Ovary (tissue), 9 donors: ENCODE results near the gene TMEM270. TPM values are rescaled to one million over a fixed set of nuclear protein-coding genes. Genes with fewer than 3 reads are reported as not detected.

Experiments
- DNase-seq, 5 donors: peaks; one replicate each; pipeline ENCODE4 v3.0.0-alpha.2; 2019 to 2020
- H3K27ac ChIP-seq, 2 donors: fragments of 200-600 bp; one replicate each; pipeline versions ENCODE4 v1.5.1 to v1.8.0; 2019 to 2022
- H3K27me3 ChIP-seq: fragments of 200-600 bp; one replicate; pipeline ENCODE4 v1.8.0; 2022
- H3K36me3 ChIP-seq: fragments of 200-600 bp; sonication (generic); one replicate; pipeline ENCODE4 v1.5.1; 2019
- H3K4me1 ChIP-seq: one replicate; pipeline ENCODE4 v1.8.1; 2013; ENCODE audit warnings: mild to moderate bottlenecking, moderate library complexity; ENCODE audit not compliant: insufficient read depth
- H3K4me3 ChIP-seq: fragments of 200-600 bp; sonication (generic); one replicate; pipeline ENCODE4 v1.5.1; 2017
- H3K9me3 ChIP-seq, 2 donors: fragments of 200-600 bp in 1 of 2; sonication (generic) in 1 of 2; one replicate each; pipeline versions ENCODE4 v1.5.1 to v1.8.1; 2013 to 2019; ENCODE audit warnings: mild to moderate bottlenecking in 1 of 2, moderate library complexity in 1 of 2
- CTCF ChIP-seq, 3 donors: fragments of 450-650 bp in 2 of 3; fragments of 200-600 bp in 1 of 3; IDR thresholded peaks; one replicate each; pipeline versions ENCODE4 v1.5.1 to v1.8.0; 2016 to 2022; ENCODE audit warnings: antibody characterized with exemption in 3 of 3, mild to moderate bottlenecking in 1 of 3
- EP300 ChIP-seq: sonication (generic); formaldehyde crosslinking; IDR thresholded peaks from one replicate; pipeline ENCODE4 v1.6.1; 2017; ENCODE audit warnings: antibody characterized with exemption
- POLR2A ChIP-seq: fragments of 450-650 bp; IDR thresholded peaks from one replicate; pipeline ENCODE4 v1.6.1; 2017; ENCODE audit warnings: antibody characterized with exemption, mild to moderate bottlenecking, moderate library complexity
- WGBS, 3 donors: extraction: QIAGEN DNeasy Blood & Tissue Kit in 1 of 3; methylation state at CpG; one replicate each; pipeline versions ENCODE4 v1.1.5 to v1.1.7; 2013 to 2017; 5-methylcytosine and 5-hydroxymethylcytosine counted together
- intact Hi-C, 4 donors: fragments of 100-400 bp; cut with DNase I; formaldehyde crosslinking; loops; one replicate each; pipeline versions ENCODE4 v1.11.0 to v1.15.1; 2022 to 2023
- polyA plus RNA-seq, 2 donors: library from polyadenylated mRNA; stranded (reverse); fragments of 200-250 nt in 1 of 2; fragments of 350-450 nt in 1 of 2; fragmentation: Illumina TruSeq in 1 of 2; extraction: RNeasy Lipid Tissue Mini Kit (QIAGEN cat#74804) in 1 of 2; gene quantifications; one replicate each; pipeline ENCODE4 v1.2.3, GENCODE V29; 2013 to 2014
- total RNA-seq, 7 donors: library from RNA; depleted of rRNA in 2 of 7; stranded (reverse); fragments of >200 nt in 2 of 7; fragmentation: NEBNext Ultra II Directional in 3 of 7; extraction: Animal tissue kit (Norgen Biotek cat#: 25700) in 3 of 7; gene quantifications; one replicate each; pipeline versions ENCODE4 v1.1.0 to v1.2.4, GENCODE V29; 2016 to 2023
- donor health status: DM: no; HTN: no; CAD: no; lungs with moderate emphysema.
- donor health status: DM: no; HTN: no; CAD: no.
- donor health status: Bipolar disorder and iron deficiency.
- donor health status: DM: yes; HTN: yes; CAD: no.
- donor health status: DM: no; HTN: no; CAD: no.
- donor health status: DM: yes; HTN: yes; CAD: no.

Gene TMEM270
- total and polyA plus RNA-seq, 9 donors: 0.34 TPM; not detected in 8

GRCh38 chr7:73912223-73912622 lies 51.3 kb downstream of the TMEM270 start:
- Histone ChIP-seq H3K27ac (no peak overlapping the region), H3K9me3 (no peaks in the 10 kb centered on the region), H3K27me3 (no peaks in the 10 kb centered on the region), H3K4me1 (no peaks in the 10 kb centered on the region), H3K4me3 (no peak overlapping the region), H3K36me3 (no peaks in the 10 kb centered on the region)
- TF ChIP-seq EP300 (no peak), CTCF (IDR thresholded peaks at IDR 0.05) (no peak), POLR2A (no peak)
- intact Hi-C loops: no loop called here
- WGBS, 3 donors: 75 to 83% (median 75%) methylated on average over 5 of the region's 5 CpGs
- no peak for DNase-seq

Other genes starting within 250 kb of the TMEM270 start
- gene MLXIPL, start 236.6 kb upstream of the TMEM270 start, total RNA-seq: 10 to 100 TPM in 2 of 7 donors, 1 to 10 TPM in 4, under 1 TPM in 1; 0.71 to 49.6 (median 5.4) TPM
- gene MLXIPL, start 236.6 kb upstream of the TMEM270 start, polyA plus RNA-seq: under 1 TPM; 0.27 to 0.71 TPM
- 1 to 10 TPM; 4.7 to 8.8 (median 6.3) TPM for gene VPS37D, start 193.3 kb upstream of the TMEM270 start, total RNA-seq
- 1 to 10 TPM in 1 of 2 donors, under 1 TPM in 1; 0.28 to 6.1 TPM for gene VPS37D, start 193.3 kb upstream of the TMEM270 start, polyA plus RNA-seq
- 10 to 100 TPM in 5 of 7 donors, 1 to 10 TPM in 2; 7.1 to 16.1 (median 13.0) TPM for gene DNAJC30, start 177.7 kb upstream of the TMEM270 start, total RNA-seq
- gene DNAJC30, start 177.7 kb upstream of the TMEM270 start, polyA plus RNA-seq: 1 to 10 TPM; 7.5 to 8.8 TPM
- gene BUD23, start 177.6 kb upstream of the TMEM270 start, total RNA-seq: 10 to 100 TPM; 19.8 to 62.9 (median 53.3) TPM
- gene BUD23, start 177.6 kb upstream of the TMEM270 start, polyA plus RNA-seq: 10 to 100 TPM; 49.0 to 52.3 TPM
- 10 to 100 TPM in 1 of 7 donors, 1 to 10 TPM in 6; 4.5 to 11.3 (median 6.4) TPM for gene STX1A, start 141.5 kb upstream of the TMEM270 start, total RNA-seq
- 1 to 10 TPM; 1.6 to 5.1 TPM for gene STX1A, start 141.5 kb upstream of the TMEM270 start, polyA plus RNA-seq
- gene ABHD11, start 122.4 kb upstream of the TMEM270 start, total RNA-seq: 10 to 100 TPM in 4 of 7 donors, 1 to 10 TPM in 3; 8.0 to 34.6 (median 11.4) TPM
- 10 to 100 TPM; 10.7 to 11.9 TPM for gene ABHD11, start 122.4 kb upstream of the TMEM270 start, polyA plus RNA-seq
- 100 to 1,000 TPM in 1 of 7 donors, 10 to 100 TPM in 1, 1 to 10 TPM in 3, not detected in 2; 3.3 to 253 (median 8.2) TPM for gene CLDN3, start 90.9 kb upstream of the TMEM270 start, total RNA-seq
- under 1 TPM in 1 of 2 donors, not detected in 1; 0.30 TPM for gene CLDN3, start 90.9 kb upstream of the TMEM270 start, polyA plus RNA-seq
- 100 to 1,000 TPM in 1 of 7 donors, 10 to 100 TPM in 1, 1 to 10 TPM in 3, under 1 TPM in 1, not detected in 1; 0.40 to 240 (median 9.1) TPM for gene CLDN4, start 30.2 kb upstream of the TMEM270 start, total RNA-seq
- gene CLDN4, start 30.2 kb upstream of the TMEM270 start, polyA plus RNA-seq: under 1 TPM; 0.27 to 0.35 TPM
- 10 to 100 TPM in 1 of 7 donors, 1 to 10 TPM in 6; 1.8 to 25.6 (median 4.3) TPM for gene METTL27, start 18.6 kb upstream of the TMEM270 start, total RNA-seq
- 1 to 10 TPM in 1 of 2 donors, not detected in 1; 3.0 TPM for gene METTL27, start 18.6 kb upstream of the TMEM270 start, polyA plus RNA-seq
- 10 to 100 TPM; 17.6 to 51.5 (median 39.1) TPM for gene ELN, start 167.0 kb downstream of the TMEM270 start, total RNA-seq
- gene ELN, start 167.0 kb downstream of the TMEM270 start, polyA plus RNA-seq: 10 to 100 TPM; 13.2 to 38.1 TPM
- 10 to 100 TPM in 6 of 7 donors, 1 to 10 TPM in 1; 8.2 to 38.7 (median 29.1) TPM for gene LIMK1, start 222.6 kb downstream of the TMEM270 start, total RNA-seq
- 10 to 100 TPM in 1 of 2 donors, 1 to 10 TPM in 1; 7.6 to 16.5 TPM for gene LIMK1, start 222.6 kb downstream of the TMEM270 start, polyA plus RNA-seq